Endothelial cell of umbilical vein (primary cell): ENCODE measurements around the gene ATP1A3. TPM values are rescaled to one million over a fixed set of nuclear protein-coding genes. Genes with fewer than 3 reads are reported as not detected.

ENCODE experiments used
- BruUV-seq: library from RNA; stranded (reverse); fragments of 400-500 nt; replicated peaks from 2 replicates; lab custom pipeline; 2021; lab: Mats Ljungman, UMichigan
- CTCF ChIA-PET: fragments of 300-600, 350-600 bp; sonication (Branson Sonifier 250); formaldehyde crosslinking; loops from one replicate; lab custom pipeline; 2021; ENCODE audit warnings: antibody characterized with exemption, inconsistent platforms; lab: Charles Lee
- POLR2A ChIA-PET: fragments of 300-600, 350-600 bp; sonication (Branson Sonifier 250); formaldehyde crosslinking; loops from one replicate; lab custom pipeline; 2021; ENCODE audit warnings: antibody characterized with exemption, inconsistent platforms; lab: Charles Lee
- DNase-seq: peaks from one replicate; pipeline ENCODE4 v3.0.0-alpha.2; 2011; ENCODE audit warnings: low read depth, low spot score
- FAIRE-seq: peaks from 2 replicates; lab custom pipeline; 2011; peaks lifted over from hg19 to GRCh38; lab: Jason Lieb, UNC
- H2AFZ ChIP-seq: 2 replicates; pipeline ENCODE4 v1.6.0; 2012; ENCODE audit warnings: low read depth, low read length, control low read depth, inconsistent platforms
- H3K27ac ChIP-seq: 2 replicates; pipeline ENCODE4 v1.5.1; 2011; ENCODE audit warnings: low read depth, mild to moderate bottlenecking, control low read depth, low read length, moderate library complexity; ENCODE audit not compliant: insufficient read depth
- H3K27me3 ChIP-seq, 2 experiments: 2 replicates each; pipeline versions ENCODE4 v1.6.0 to v1.6.1; 2011; ENCODE audit warnings: low read length in 2 of 2, mixed read lengths in 1 of 2; ENCODE audit not compliant: control insufficient read depth in 2 of 2, insufficient read depth in 2 of 2
- H3K36me3 ChIP-seq, 2 experiments: 2 replicates in 1 of 2; 3 replicates in 1 of 2; pipeline ENCODE4 v1.5.1; 2011; ENCODE audit warnings: low read length in 2 of 2, mild to moderate bottlenecking in 1 of 2, moderate library complexity in 1 of 2; ENCODE audit not compliant: control insufficient read depth in 2 of 2, insufficient read depth in 2 of 2; ENCODE audit errors: extremely low read depth in 1 of 2
- H3K4me1 ChIP-seq: 3 replicates; pipeline ENCODE4 v1.5.1; 2011; ENCODE audit warnings: mild to moderate bottlenecking, low read length; ENCODE audit not compliant: control insufficient read depth, insufficient read depth; ENCODE audit errors: extremely low read depth
- H3K4me2 ChIP-seq: 2 replicates; pipeline ENCODE4 v1.6.1; 2011; ENCODE audit warnings: low read length, control low read depth, mixed read lengths; ENCODE audit not compliant: insufficient read depth
- H3K4me3 ChIP-seq, 3 experiments: fragments of 200-600 bp in 1 of 3; sonication (generic), shearing (Covaris generic) in 1 of 3; replicated peaks in 1 of 3; 2 replicates each; pipeline ENCODE4 v1.5.1; 2011 to 2016; ENCODE audit warnings: control low read depth in 3 of 3, low read length in 3 of 3, mild to moderate bottlenecking in 2 of 3, inconsistent platforms in 1 of 3, low read depth in 1 of 3, moderate library complexity in 1 of 3; ENCODE audit not compliant: insufficient read depth in 1 of 3
- H3K79me2 ChIP-seq: 2 replicates; pipeline ENCODE4 v1.6.0; 2012; ENCODE audit warnings: low read length, inconsistent platforms; ENCODE audit not compliant: control insufficient read depth, insufficient read depth
- H3K9ac ChIP-seq: replicated peaks from 2 replicates; pipeline ENCODE3; 2011; ENCODE audit warnings: low read length, control low read depth; ENCODE audit not compliant: insufficient read depth; ENCODE audit errors: extremely low read depth
- H3K9me1 ChIP-seq: replicated peaks from 3 replicates; pipeline ENCODE4 v1.6.0; 2011; ENCODE audit warnings: mild to moderate bottlenecking, low read length; ENCODE audit not compliant: control insufficient read depth, insufficient read depth; ENCODE audit errors: extremely low read depth
- H3K9me3 ChIP-seq: replicated peaks from 2 replicates; pipeline ENCODE4 v1.5.1; 2012; ENCODE audit warnings: low read length, inconsistent platforms; ENCODE audit not compliant: control insufficient read depth, insufficient read depth
- H4K20me1 ChIP-seq: replicated peaks from 2 replicates; pipeline ENCODE3; 2011; ENCODE audit warnings: mild to moderate bottlenecking, low read length; ENCODE audit not compliant: control insufficient read depth, insufficient read depth; ENCODE audit errors: extremely low read depth
- CTCF ChIP-seq, 2 donors: IDR thresholded peaks; 1 replicate in 1 of 2; 2 replicates in 1 of 2; pipeline ENCODE4 v1.5.1; 2011; ENCODE audit warnings: low read length in 2 of 2, mild to moderate bottlenecking in 2 of 2, moderate library complexity in 2 of 2, control low read depth in 1 of 2, inconsistent platforms in 1 of 2, low read depth in 1 of 2; ENCODE audit not compliant: insufficient read depth in 1 of 2; ENCODE audit errors: extremely low read depth in 1 of 2
- EZH2 ChIP-seq: IDR thresholded peaks from 2 replicates; pipeline ENCODE4 v1.6.1; 2012; ENCODE audit warnings: borderline replicate concordance, low read depth, mild to moderate bottlenecking, moderate library complexity, low read length, inconsistent platforms; ENCODE audit not compliant: severe bottlenecking
- JUN ChIP-seq: IDR thresholded peaks from 2 replicates; pipeline ENCODE4 v1.6.1; 2011; ENCODE audit warnings: borderline replicate concordance, low read depth; ENCODE audit not compliant: insufficient read length, insufficient read depth
- dilution Hi-C: fragments of 300-500 bp; cut with MboI; formaldehyde crosslinking; loops from one replicate; pipeline ENCODE4 v1.15.0; 2019; ENCODE audit warnings: low sequenced_read_pairs; ENCODE audit not compliant: extremely low pct_ligation_motif_present
- intact Hi-C: fragments of 100-400 bp; cut with micrococcal nuclease; formaldehyde crosslinking; loops from one replicate; pipeline ENCODE4 v1.10.0; 2022
- polyA plus RNA-seq, 4 experiments: library from polyadenylated mRNA; depleted of rRNA in 3 of 4; stranded (reverse) in 3 of 4; unstranded in 1 of 4; fragments of >200 nt; gene quantifications; 2 replicates each; pipeline versions ENCODE4 v1.2.1 to v1.2.3, GENCODE V29; 2011 to 2012; ENCODE audit warnings: missing spikeins in 1 of 4
- total RNA-seq: library from RNA; stranded (reverse); gene quantifications from 2 replicates; pipeline ENCODE4 v1.2.3, GENCODE V29; 2021

ATP1A3 gene
- total and polyA plus RNA-seq, 2 donors (not counting 3 experiments of a cell fraction or from before 2014, with no cell fraction given): 0.40 TPM; not detected in 1

GRCh38 chr19:41933693-41934426 is 60.2 kb downstream of the ATP1A3 start:
- no peak overlapping the region for H3K4me2 ChIP-seq
- dilution Hi-C loops: no loop called here
- H3K36me3 ChIP-seq: no peaks in the 10 kb centered on the region
- no peaks in the 10 kb centered on the region for H3K4me1 ChIP-seq
- no peak overlapping the region for H2AFZ ChIP-seq
- intact Hi-C loops: loop anchor here (2.0 kb wide), 1 partner anchor 49 kb away; no protein-coding TSS in a partner anchor
- no peaks in the 10 kb centered on the region for H4K20me1 ChIP-seq
- H3K79me2 ChIP-seq: no peaks in the 10 kb centered on the region
- ChIA-PET POLR2A (no interaction called here), CTCF (interaction anchor here (1.5 to 3.3 kb wide), 2 partner anchors 9 to 61 kb away, joined by 5 to 20 read pairs; no protein-coding TSS in a partner anchor)
- no TSS peak for BruUV-seq
- H3K9me3 ChIP-seq: no peaks in the 10 kb centered on the region
- TF ChIP-seq JUN: no peak
- FAIRE-seq: no peak
- H3K4me3 ChIP-seq: no peak overlapping the region
- H3K27ac ChIP-seq: no peak overlapping the region
- no peak for DNase-seq
- no peaks in the 10 kb centered on the region for H3K9me1 ChIP-seq
- no peak overlapping the region for H3K9ac ChIP-seq
- H3K27me3 ChIP-seq: peaks cover 66 to 70% of the 10 kb centered on the region in 2 experiments

- dilution Hi-C loops (no loop called here), intact Hi-C loops (no loop called here)
- TF ChIP-seq CTCF (IDR thresholded peaks at IDR 0.05; ENCODE audit: extremely low read depth in 1 of 2, insufficient read depth in 1 of 2, low read depth in 1 of 2, low read length in 2 of 2) (no peak), EZH2 (peak; percentile 82)
- H3K4me1 ChIP-seq: no peaks in the 10 kb centered on the region
- no peaks in the 10 kb centered on the region for H4K20me1 ChIP-seq
- DNase-seq: no peak
- POLR2A ChIA-PET: no interaction called here
- H3K4me3 ChIP-seq: no peak overlapping the region
- no peaks in the 10 kb centered on the region for H3K9me1 ChIP-seq
- H2AFZ ChIP-seq: no peak overlapping the region
- peaks cover 72% of the 10 kb centered on the region in 2 experiments for H3K27me3 ChIP-seq
- H3K36me3 ChIP-seq: no peaks in the 10 kb centered on the region
- BruUV-seq: no TSS peak
- no peak overlapping the region for H3K9ac ChIP-seq
- H3K27ac ChIP-seq: no peak overlapping the region
- no peaks in the 10 kb centered on the region for H3K79me2 ChIP-seq
- no peak for FAIRE-seq
- CTCF ChIA-PET: interaction anchor here (0.9 to 3.3 kb wide), 2 partner anchors 11 to 60 kb away, joined by 3 to 20 read pairs; no protein-coding TSS in a partner anchor
- H3K9me3 ChIP-seq: no peaks in the 10 kb centered on the region
- no peak overlapping the region for H3K4me2 ChIP-seq
Observed at GRCh38 chr19:41932720-41933332, 61.2 kb downstream of the ATP1A3 start.
